ENCODE results near the gene IFNA6. TPM values are rescaled to one million over a fixed set of nuclear protein-coding genes. Genes with fewer than 3 reads are reported as not detected.

The IFNA6 gene
- total and polyA plus RNA-seq, 2 of the 8 experiments (the other 6 are each of a cell fraction or from before 2014, with no cell fraction given) = not detected

DNA sequence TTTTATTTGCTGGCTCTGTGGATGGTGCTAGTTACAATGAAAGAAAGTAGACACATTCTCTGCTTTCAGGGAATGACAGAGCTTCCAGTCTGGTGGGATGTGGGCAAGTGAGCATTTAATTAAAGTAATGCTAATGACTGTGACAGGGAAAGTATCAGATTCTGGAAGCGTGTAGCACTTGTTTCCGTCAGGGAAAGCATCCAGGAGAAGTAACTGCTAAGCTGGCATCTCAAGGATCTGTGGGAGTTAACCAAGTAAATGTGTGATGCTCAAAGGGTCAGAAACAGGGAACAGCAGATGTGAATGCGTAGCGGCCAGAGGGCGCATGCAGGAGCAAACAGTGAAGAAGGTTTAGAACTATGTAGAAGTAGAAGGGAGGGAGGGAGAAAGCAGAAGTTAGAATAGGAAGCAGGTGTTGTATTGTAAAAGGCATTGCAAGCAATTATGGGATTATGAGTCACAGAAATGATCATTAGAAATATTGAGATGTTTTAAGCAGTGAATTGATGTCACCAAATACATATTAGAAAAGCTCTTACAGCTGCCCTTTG lies 27.7 kb downstream of the IFNA6 start (continued):
- TF ChIP-seq, protein P1, sequence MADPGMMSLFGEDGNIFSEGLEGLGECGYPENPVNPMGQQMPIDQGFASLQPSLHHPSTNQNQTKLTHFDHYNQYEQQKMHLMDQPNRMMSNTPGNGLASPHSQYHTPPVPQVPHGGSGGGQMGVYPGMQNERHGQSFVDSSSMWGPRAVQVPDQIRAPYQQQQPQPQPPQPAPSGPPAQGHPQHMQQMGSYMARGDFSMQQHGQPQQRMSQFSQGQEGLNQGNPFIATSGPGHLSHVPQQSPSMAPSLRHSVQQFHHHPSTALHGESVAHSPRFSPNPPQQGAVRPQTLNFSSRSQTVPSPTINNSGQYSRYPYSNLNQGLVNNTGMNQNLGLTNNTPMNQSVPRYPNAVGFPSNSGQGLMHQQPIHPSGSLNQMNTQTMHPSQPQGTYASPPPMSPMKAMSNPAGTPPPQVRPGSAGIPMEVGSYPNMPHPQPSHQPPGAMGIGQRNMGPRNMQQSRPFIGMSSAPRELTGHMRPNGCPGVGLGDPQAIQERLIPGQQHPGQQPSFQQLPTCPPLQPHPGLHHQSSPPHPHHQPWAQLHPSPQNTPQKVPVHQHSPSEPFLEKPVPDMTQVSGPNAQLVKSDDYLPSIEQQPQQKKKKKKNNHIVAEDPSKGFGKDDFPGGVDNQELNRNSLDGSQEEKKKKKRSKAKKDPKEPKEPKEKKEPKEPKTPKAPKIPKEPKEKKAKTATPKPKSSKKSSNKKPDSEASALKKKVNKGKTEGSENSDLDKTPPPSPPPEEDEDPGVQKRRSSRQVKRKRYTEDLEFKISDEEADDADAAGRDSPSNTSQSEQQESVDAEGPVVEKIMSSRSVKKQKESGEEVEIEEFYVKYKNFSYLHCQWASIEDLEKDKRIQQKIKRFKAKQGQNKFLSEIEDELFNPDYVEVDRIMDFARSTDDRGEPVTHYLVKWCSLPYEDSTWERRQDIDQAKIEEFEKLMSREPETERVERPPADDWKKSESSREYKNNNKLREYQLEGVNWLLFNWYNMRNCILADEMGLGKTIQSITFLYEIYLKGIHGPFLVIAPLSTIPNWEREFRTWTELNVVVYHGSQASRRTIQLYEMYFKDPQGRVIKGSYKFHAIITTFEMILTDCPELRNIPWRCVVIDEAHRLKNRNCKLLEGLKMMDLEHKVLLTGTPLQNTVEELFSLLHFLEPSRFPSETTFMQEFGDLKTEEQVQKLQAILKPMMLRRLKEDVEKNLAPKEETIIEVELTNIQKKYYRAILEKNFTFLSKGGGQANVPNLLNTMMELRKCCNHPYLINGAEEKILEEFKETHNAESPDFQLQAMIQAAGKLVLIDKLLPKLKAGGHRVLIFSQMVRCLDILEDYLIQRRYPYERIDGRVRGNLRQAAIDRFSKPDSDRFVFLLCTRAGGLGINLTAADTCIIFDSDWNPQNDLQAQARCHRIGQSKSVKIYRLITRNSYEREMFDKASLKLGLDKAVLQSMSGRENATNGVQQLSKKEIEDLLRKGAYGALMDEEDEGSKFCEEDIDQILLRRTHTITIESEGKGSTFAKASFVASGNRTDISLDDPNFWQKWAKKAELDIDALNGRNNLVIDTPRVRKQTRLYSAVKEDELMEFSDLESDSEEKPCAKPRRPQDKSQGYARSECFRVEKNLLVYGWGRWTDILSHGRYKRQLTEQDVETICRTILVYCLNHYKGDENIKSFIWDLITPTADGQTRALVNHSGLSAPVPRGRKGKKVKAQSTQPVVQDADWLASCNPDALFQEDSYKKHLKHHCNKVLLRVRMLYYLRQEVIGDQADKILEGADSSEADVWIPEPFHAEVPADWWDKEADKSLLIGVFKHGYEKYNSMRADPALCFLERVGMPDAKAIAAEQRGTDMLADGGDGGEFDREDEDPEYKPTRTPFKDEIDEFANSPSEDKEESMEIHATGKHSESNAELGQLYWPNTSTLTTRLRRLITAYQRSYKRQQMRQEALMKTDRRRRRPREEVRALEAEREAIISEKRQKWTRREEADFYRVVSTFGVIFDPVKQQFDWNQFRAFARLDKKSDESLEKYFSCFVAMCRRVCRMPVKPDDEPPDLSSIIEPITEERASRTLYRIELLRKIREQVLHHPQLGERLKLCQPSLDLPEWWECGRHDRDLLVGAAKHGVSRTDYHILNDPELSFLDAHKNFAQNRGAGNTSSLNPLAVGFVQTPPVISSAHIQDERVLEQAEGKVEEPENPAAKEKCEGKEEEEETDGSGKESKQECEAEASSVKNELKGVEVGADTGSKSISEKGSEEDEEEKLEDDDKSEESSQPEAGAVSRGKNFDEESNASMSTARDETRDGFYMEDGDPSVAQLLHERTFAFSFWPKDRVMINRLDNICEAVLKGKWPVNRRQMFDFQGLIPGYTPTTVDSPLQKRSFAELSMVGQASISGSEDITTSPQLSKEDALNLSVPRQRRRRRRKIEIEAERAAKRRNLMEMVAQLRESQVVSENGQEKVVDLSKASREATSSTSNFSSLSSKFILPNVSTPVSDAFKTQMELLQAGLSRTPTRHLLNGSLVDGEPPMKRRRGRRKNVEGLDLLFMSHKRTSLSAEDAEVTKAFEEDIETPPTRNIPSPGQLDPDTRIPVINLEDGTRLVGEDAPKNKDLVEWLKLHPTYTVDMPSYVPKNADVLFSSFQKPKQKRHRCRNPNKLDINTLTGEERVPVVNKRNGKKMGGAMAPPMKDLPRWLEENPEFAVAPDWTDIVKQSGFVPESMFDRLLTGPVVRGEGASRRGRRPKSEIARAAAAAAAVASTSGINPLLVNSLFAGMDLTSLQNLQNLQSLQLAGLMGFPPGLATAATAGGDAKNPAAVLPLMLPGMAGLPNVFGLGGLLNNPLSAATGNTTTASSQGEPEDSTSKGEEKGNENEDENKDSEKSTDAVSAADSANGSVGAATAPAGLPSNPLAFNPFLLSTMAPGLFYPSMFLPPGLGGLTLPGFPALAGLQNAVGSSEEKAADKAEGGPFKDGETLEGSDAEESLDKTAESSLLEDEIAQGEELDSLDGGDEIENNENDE (IDR thresholded peaks at IDR 0.05; ENCODE audit: insufficient replicate concordance, low read length) = no peak
- TF ChIP-seq BCL11A (IDR thresholded peaks at IDR 0.05; ENCODE audit: low read depth in 2 of 2, low read length in 2 of 2) (no peak), ZNF274 (IDR thresholded peaks at IDR 0.05; ENCODE audit: borderline replicate concordance, extremely low read depth, low read length) (no peak), SRF (IDR thresholded peaks at IDR 0.05; ENCODE audit: low read depth, low read length) (no peak), RFX5 (IDR thresholded peaks at IDR 0.05; ENCODE audit: borderline replicate concordance, low read depth, low read length) (no peak), TEAD4 (IDR thresholded peaks at IDR 0.05; ENCODE audit: low read depth, low read length) (no peak), EGR1 (IDR thresholded peaks at IDR 0.05; ENCODE audit: borderline replicate concordance, low read depth, low read length) (no peak), TAF1 (IDR thresholded peaks at IDR 0.05; ENCODE audit: low read depth, low read length) (no peak), TAF7 (optimal IDR thresholded peaks at IDR 0.05; ENCODE audit: borderline replicate concordance, low read depth, low read length) (no peak), CBX5 (IDR thresholded peaks at IDR 0.05; ENCODE audit: low read depth, low read length) (no peak), GTF2F1 (IDR thresholded peaks at IDR 0.05; ENCODE audit: borderline replicate concordance, low read depth, low read length) (no peak), BRCA1 (IDR thresholded peaks at IDR 0.05; ENCODE audit: low read depth, low read length) (no peak)

Measured in H1 (cell line).